IPS-15b (cell line): ENCODE results near the gene MYO7B.

Source experiments
- H3K27me3 ChIP-seq: one replicate; pipeline ENCODE4 v1.6.1; 2013; ENCODE audit warnings: low read length; ENCODE audit not compliant: control insufficient read depth, insufficient read depth
- H3K36me3 ChIP-seq: one replicate; pipeline ENCODE4 v1.6.1; 2013; ENCODE audit warnings: low read length; ENCODE audit not compliant: control insufficient read depth, insufficient read depth
- H3K4me1 ChIP-seq: one replicate; pipeline ENCODE4 v1.6.1; 2013; ENCODE audit warnings: mild to moderate bottlenecking, low read length; ENCODE audit not compliant: control insufficient read depth, insufficient read depth
- H3K4me3 ChIP-seq: one replicate; pipeline ENCODE4 v1.5.1; 2013; ENCODE audit warnings: low read depth, low read length
- H3K9ac ChIP-seq: one replicate; pipeline ENCODE4 v1.6.1; 2013; ENCODE audit warnings: low read depth, mild to moderate bottlenecking, low read length
- H3K9me3 ChIP-seq: one replicate; pipeline ENCODE4 v1.6.1; 2013; ENCODE audit warnings: mild to moderate bottlenecking, low read length; ENCODE audit not compliant: control insufficient read depth, insufficient read depth

MYO7B gene

GRCh38 chr2:127674241-127675209 is 139.0 kb downstream of the MYO7B start:
- no peaks in the 10 kb centered on the region for H3K9me3 ChIP-seq
- H3K4me3 ChIP-seq, result peak overlapping the region; percentile 55
- no peaks in the 10 kb centered on the region for H3K4me1 ChIP-seq
- no peaks in the 10 kb centered on the region for H3K36me3 ChIP-seq
- no peak overlapping the region for H3K9ac ChIP-seq
- H3K27me3 ChIP-seq, result peaks cover 45% of the 10 kb centered on the region

- Histone ChIP-seq H3K9ac (no peak within 1 kb of the TSS), H3K36me3 (no peaks in the 10 kb centered on the region), H3K4me3 (peak within 1 kb of the TSS; percentile 58), H3K27me3 (peaks cover 45% of the 10 kb centered on the region), H3K4me1 (no peaks in the 10 kb centered on the region), H3K9me3 (no peaks in the 10 kb centered on the region)
Observed at GRCh38 chr2:127675331-127676261, 140.1 kb downstream of the MYO7B start, which contains the start of gene LIMS2. Gene LIMS2 (minus strand): TSS chr2:127675530. CDS start chr2:127675024, 506 bp downstream.

- H3K9ac ChIP-seq, result no peak overlapping the region
- no peak overlapping the region for H3K4me3 ChIP-seq
- no peaks in the 10 kb centered on the region for H3K36me3 ChIP-seq
- no peaks in the 10 kb centered on the region for H3K9me3 ChIP-seq
- H3K27me3 ChIP-seq, result peaks cover 43% of the 10 kb centered on the region
- H3K4me1 ChIP-seq, result no peaks in the 10 kb centered on the region
Observed at GRCh38 chr2:127676906-127677305, 141.4 kb downstream of the MYO7B start.

- no peak overlapping the region for H3K9ac ChIP-seq
- H3K4me3 ChIP-seq, result no peak overlapping the region
- H3K9me3 ChIP-seq, result no peaks in the 10 kb centered on the region
- peaks cover 37% of the 10 kb centered on the region for H3K27me3 ChIP-seq
- H3K36me3 ChIP-seq, result no peaks in the 10 kb centered on the region
- H3K4me1 ChIP-seq, result no peaks in the 10 kb centered on the region
Observed at GRCh38 chr2:127678531-127678930, 143.0 kb downstream of the MYO7B start.

- peaks cover 33% of the 10 kb centered on the region for H3K27me3 ChIP-seq
- H3K4me1 ChIP-seq, result no peaks in the 10 kb centered on the region
- no peaks in the 10 kb centered on the region for H3K9me3 ChIP-seq
- no peak overlapping the region for H3K4me3 ChIP-seq
- H3K9ac ChIP-seq, result no peak overlapping the region
- no peaks in the 10 kb centered on the region for H3K36me3 ChIP-seq
Observed at GRCh38 chr2:127678991-127679390, 143.5 kb downstream of the MYO7B start.

GRCh38 chr2:127679680-127680361 is 144.3 kb downstream of the MYO7B start:
- H3K36me3 ChIP-seq, result no peaks in the 10 kb centered on the region
- no peak overlapping the region for H3K9ac ChIP-seq
- H3K4me1 ChIP-seq, result no peaks in the 10 kb centered on the region
- no peak overlapping the region for H3K4me3 ChIP-seq
- H3K27me3 ChIP-seq, result peaks cover 26% of the 10 kb centered on the region
- no peaks in the 10 kb centered on the region for H3K9me3 ChIP-seq

GRCh38 chr2:127680706-127681287 is 145.3 kb downstream of the MYO7B start:
- Histone ChIP-seq H3K4me1 (no peaks in the 10 kb centered on the region), H3K9ac (no peak overlapping the region), H3K36me3 (no peaks in the 10 kb centered on the region), H3K9me3 (no peaks in the 10 kb centered on the region), H3K27me3 (peaks cover 23% of the 10 kb centered on the region), H3K4me3 (no peak overlapping the region)

- no peaks in the 10 kb centered on the region for H3K9me3 ChIP-seq
- H3K4me1 ChIP-seq, result no peaks in the 10 kb centered on the region
- no peak overlapping the region for H3K4me3 ChIP-seq
- no peaks in the 10 kb centered on the region for H3K36me3 ChIP-seq
- H3K9ac ChIP-seq, result no peak overlapping the region
- H3K27me3 ChIP-seq, result peaks cover 18% of the 10 kb centered on the region
Observed at GRCh38 chr2:127681288-127681804, 145.9 kb downstream of the MYO7B start.

GRCh38 chr2:127681976-127682857 is 146.7 kb downstream of the MYO7B start:
- no peak overlapping the region for H3K4me3 ChIP-seq
- H3K9me3 ChIP-seq, result no peaks in the 10 kb centered on the region
- H3K9ac ChIP-seq, result no peak overlapping the region
- H3K27me3 ChIP-seq, result peaks cover 9% of the 10 kb centered on the region
- H3K36me3 ChIP-seq, result no peaks in the 10 kb centered on the region
- H3K4me1 ChIP-seq, result no peaks in the 10 kb centered on the region

GRCh38 chr2:127683056-127683455 is 147.6 kb downstream of the MYO7B start:
- Histone ChIP-seq H3K27me3 (peaks cover 2% of the 10 kb centered on the region), H3K4me3 (no peak overlapping the region)

More at GRCh38 chr2:127683056-127683455, 147.6 kb downstream of the MYO7B start:
- Histone ChIP-seq H3K36me3 (no peaks in the 10 kb centered on the region), H3K4me1 (no peaks in the 10 kb centered on the region), H3K9me3 (no peaks in the 10 kb centered on the region), H3K9ac (no peak overlapping the region)
